Measurements from ENCODE around the gene ENTREP3. TPM values are rescaled to one million over a fixed set of nuclear protein-coding genes. Genes with fewer than 3 reads are reported as not detected.

The ENTREP3 gene
- total RNA-seq, 2 donors from 2014 or later, result 19.6 to 24.3 TPM

- no peak for DNase-seq (ENCODE audit: low spot score)
- WGBS, result 78% methylated on average over 20 of the region's 20 CpGs
- Histone ChIP-seq H3K9me3 (no peaks in the 10 kb centered on the region), H3K4me3 (peak overlapping the region; percentile 92 to 94), H3K4me1 (replicated peaks) (peaks cover 12% of the 10 kb centered on the region), H3K27me3 (replicated peaks; ENCODE audit: insufficient read depth) (no peaks in the 10 kb centered on the region), H3K36me3 (no peaks in the 10 kb centered on the region), H3K27ac (peak overlapping the region; percentile 94 to 97)
- no peak for TF ChIP-seq POLR2AphosphoS5 (IDR thresholded peaks at IDR 0.05)
- intact Hi-C loops (cut with DNase I), result loop anchor here (5.0 kb wide), 1 partner anchor 66 kb away; the partner anchor contains the start of gene RUSC1
These were observed 972 bp upstream of the ENTREP3 start for GRCh38 chr1:155256058-155256852.

- Histone ChIP-seq H3K27me3 (replicated peaks; ENCODE audit: insufficient read depth) (no peaks in the 10 kb centered on the region), H3K27ac (peak overlapping the region; percentile 94 to 97), H3K36me3 (no peaks in the 10 kb centered on the region), H3K4me1 (replicated peaks) (peaks cover 12% of the 10 kb centered on the region), H3K9me3 (no peaks in the 10 kb centered on the region), H3K4me3 (peak overlapping the region; percentile 92 to 94)
- peak in 1 of 4 experiments; percentile 6 for TF ChIP-seq CTCF (IDR thresholded peaks at IDR 0.05)
- TF ChIP-seq POLR2AphosphoS5 (IDR thresholded peaks at IDR 0.05), result no peak
- WGBS, result 1% methylated on average over 33 of the region's 35 CpGs
- DNase-seq (ENCODE audit: low spot score), result no peak
- intact Hi-C loops (cut with DNase I), result loop anchor here (5.0 kb wide), 2 partner anchors 53 to 68 kb away; partner anchors contain the start of genes FDPS and RUSC1
These were observed 505 bp downstream of the ENTREP3 start for GRCh38 chr1:155254714-155255242.

- H3K36me3 ChIP-seq, result no peaks in the 10 kb centered on the region
- TF ChIP-seq CTCF (IDR thresholded peaks at IDR 0.05) (no peak), POLR2A (IDR thresholded peaks at IDR 0.05) (no peak), POLR2AphosphoS5 (IDR thresholded peaks at IDR 0.05) (no peak)
- H3K27me3 ChIP-seq (replicated peaks; ENCODE audit: insufficient read depth), result no peaks in the 10 kb centered on the region
- H3K4me3 ChIP-seq, result peak overlapping the region; percentile 92 to 94
- 28% methylated on average over 9 of the region's 12 CpGs for WGBS
- no peaks in the 10 kb centered on the region for H3K9me3 ChIP-seq
- H3K4me1 ChIP-seq (replicated peaks), result peaks cover 12% of the 10 kb centered on the region
- intact Hi-C loops (cut with DNase I), result loop anchor here (5.0 kb wide), 1 partner anchor 53 kb away; the partner anchor contains the start of gene FDPS
- H3K27ac ChIP-seq, result peak overlapping the region; percentile 94 to 97
- DNase-seq (ENCODE audit: low spot score), result no peak
These were observed 1.0 kb downstream of the ENTREP3 start for GRCh38 chr1:155254228-155254713.

GRCh38 chr1:155253797-155254196 is 1.5 kb downstream of the ENTREP3 start:
- Histone ChIP-seq H3K36me3 (no peaks in the 10 kb centered on the region), H3K27ac (peak overlapping the region in 1 of 2 donors; percentile 97), H3K27me3 (replicated peaks; ENCODE audit: insufficient read depth) (no peaks in the 10 kb centered on the region), H3K4me1 (replicated peaks) (peaks cover 12% of the 10 kb centered on the region), H3K9me3 (no peaks in the 10 kb centered on the region), H3K4me3 (peak overlapping the region in 1 of 2 donors; percentile 94)
- TF ChIP-seq CTCF (IDR thresholded peaks at IDR 0.05) (no peak), POLR2AphosphoS5 (IDR thresholded peaks at IDR 0.05) (no peak), POLR2A (IDR thresholded peaks at IDR 0.05) (no peak)
- no peak for DNase-seq (ENCODE audit: low spot score)
- 50% methylated on average over 5 of the region's 5 CpGs for WGBS
- intact Hi-C loops (cut with DNase I), result loop anchor here (5.0 kb wide), 1 partner anchor 54 kb away; the partner anchor contains the start of gene FDPS

GRCh38 chr1:155253208-155253607 is 2.1 kb downstream of the ENTREP3 start:
- no peak overlapping the region for H3K4me3 ChIP-seq
- H3K27me3 ChIP-seq (replicated peaks; ENCODE audit: insufficient read depth), result no peaks in the 10 kb centered on the region
- no peak overlapping the region for H3K27ac ChIP-seq
- no peaks in the 10 kb centered on the region for H3K9me3 ChIP-seq
- H3K4me1 ChIP-seq (replicated peaks), result peaks cover 12% of the 10 kb centered on the region
- no peak for DNase-seq (ENCODE audit: low spot score)
- WGBS, result 71% methylated on average over 5 of the region's 5 CpGs
- H3K36me3 ChIP-seq, result no peaks in the 10 kb centered on the region
- intact Hi-C loops (cut with DNase I), result loop anchor here (5.0 kb wide), 1 partner anchor 54 kb away; the partner anchor contains the start of gene FDPS
- no peak for TF ChIP-seq POLR2A (IDR thresholded peaks at IDR 0.05)
- TF ChIP-seq CTCF (IDR thresholded peaks at IDR 0.05), result no peak
